SK-N-SH (cell line): ENCODE data around the gene SNTG2. TPM values are rescaled to one million over a fixed set of nuclear protein-coding genes. Genes with fewer than 3 reads are reported as not detected.

ENCODE experiments used
- CTCF ChIA-PET: fragments of 300-600, 350-600 bp; formaldehyde crosslinking; extraction: SDS; loops from one replicate; lab custom pipeline; 2021; lab: Yijun Ruan, JAX
- POLR2A ChIA-PET: fragments of 350-600 bp; sonication (Branson Sonifier 250); formaldehyde crosslinking; extraction: SDS; loops from one replicate; lab custom pipeline; 2020; ENCODE audit warnings: antibody characterized with exemption, inconsistent platforms; lab: Yijun Ruan, JAX
- DNase-seq: peaks from one replicate; pipeline ENCODE4 v3.0.0; 2012
- H2AFZ ChIP-seq: fragments of 200-600 bp; sonication (generic); 2 replicates; pipeline ENCODE4 v1.8.1; 2016; ENCODE audit warnings: antibody characterized with exemption, mild to moderate bottlenecking, low read depth
- H3F3A ChIP-seq: fragments of 200-600 bp; sonication (generic); replicated peaks from 2 replicates; pipeline ENCODE3; 2016; ENCODE audit warnings: antibody characterized with exemption, mild to moderate bottlenecking; ENCODE audit not compliant: insufficient read depth
- H3K27ac ChIP-seq, 2 experiments: fragments of 200-500 bp in 1 of 2; fragments of 200-600 bp in 1 of 2; sonication (Bioruptor generic) in 1 of 2; sonication (generic), shearing (Covaris generic) in 1 of 2; 2 replicates each; pipeline versions ENCODE4 v1.5.1 to v1.6.1; 2014 to 2016; ENCODE audit warnings: low read depth in 2 of 2, inconsistent platforms in 1 of 2, low read length in 1 of 2, mild to moderate bottlenecking in 1 of 2, mixed read lengths in 1 of 2
- H3K27me3 ChIP-seq: fragments of 200-600 bp; sonication (generic), shearing (Covaris generic); 2 replicates; pipeline ENCODE4 v1.6.1; 2016; ENCODE audit warnings: mixed run types; ENCODE audit not compliant: insufficient read depth
- H3K36me3 ChIP-seq, 2 experiments: fragments of 200-500 bp in 1 of 2; fragments of 200-600 bp in 1 of 2; sonication (Bioruptor generic) in 1 of 2; sonication (generic) in 1 of 2; replicated peaks in 1 of 2; 2 replicates each; pipeline versions ENCODE3 to v1.5.1; 2014 to 2016; ENCODE audit warnings: low read length in 1 of 2, mild to moderate bottlenecking in 1 of 2; ENCODE audit not compliant: insufficient read depth in 2 of 2, control insufficient read depth in 1 of 2
- H3K4me1 ChIP-seq, 2 experiments: fragments of 200-500 bp in 1 of 2; fragments of 200-600 bp in 1 of 2; sonication (Bioruptor generic) in 1 of 2; sonication (generic), shearing (Covaris generic) in 1 of 2; 2 replicates each; pipeline versions ENCODE4 v1.5.1 to v1.6.1; 2014 to 2016; ENCODE audit warnings: low read depth in 1 of 2, low read length in 1 of 2, mixed run types in 1 of 2; ENCODE audit not compliant: insufficient read depth in 2 of 2, control insufficient read depth in 1 of 2
- H3K4me2 ChIP-seq: fragments of 200-600 bp; sonication (generic), shearing (Covaris generic); 2 replicates; pipeline ENCODE4 v1.6.1; 2017; ENCODE audit warnings: mixed run types
- H3K4me3 ChIP-seq, 2 experiments: fragments of 200-500 bp in 1 of 2; fragments of 200-600 bp in 1 of 2; sonication (Bioruptor generic) in 1 of 2; sonication (generic), shearing (Covaris generic) in 1 of 2; 2 replicates each; pipeline versions ENCODE4 v1.5.1 to v1.8.1; 2014 to 2016; ENCODE audit warnings: low read depth in 2 of 2, inconsistent platforms in 1 of 2, low read length in 1 of 2, mild to moderate bottlenecking in 1 of 2, mixed read lengths in 1 of 2, moderate library complexity in 1 of 2
- H3K79me2 ChIP-seq: fragments of 200-600 bp; sonication (generic); 2 replicates; pipeline ENCODE4 v1.8.1; 2017; ENCODE audit warnings: mild to moderate bottlenecking; ENCODE audit not compliant: insufficient read depth
- H3K9ac ChIP-seq: fragments of 200-600 bp; sonication (generic); 2 replicates; pipeline ENCODE4 v1.6.1; 2017; ENCODE audit warnings: mixed run types
- H3K9me2 ChIP-seq: fragments of 200-600 bp; sonication (generic); 2 replicates; pipeline ENCODE4 v1.6.1; 2017; ENCODE audit warnings: mixed run types
- H3K9me3 ChIP-seq: fragments of 200-600 bp; sonication (generic); 2 replicates; pipeline ENCODE4 v1.6.1; 2017; ENCODE audit warnings: mixed run types, mild to moderate bottlenecking, moderate library complexity
- H4K20me1 ChIP-seq: fragments of 200-600 bp; sonication (generic); 2 replicates; pipeline ENCODE4 v1.6.1; 2017; ENCODE audit warnings: mild to moderate bottlenecking, mixed run types; ENCODE audit not compliant: insufficient read depth
- CHD2 ChIP-seq: fragments of 150-350 bp; IDR thresholded peaks from 2 replicates; pipeline ENCODE4 v1.6.1; 2018; ENCODE audit warnings: low read length; ENCODE audit not compliant: partially characterized antibody
- ELF1 ChIP-seq: IDR thresholded peaks from 2 replicates; pipeline ENCODE4 v1.4.0; 2012
- EZH2phosphoT487 ChIP-seq: fragments of 200-600 bp; sonication (generic); IDR thresholded peaks from 2 replicates; pipeline ENCODE4 v1.6.1; 2017; ENCODE audit warnings: low read depth, mixed run types, mild to moderate bottlenecking, antibody characterized with exemption, moderate library complexity, borderline replicate concordance
- FOSL2 ChIP-seq: IDR thresholded peaks from 2 replicates; pipeline ENCODE4 v1.4.0; 2012; ENCODE audit warnings: low read depth, mild to moderate bottlenecking, moderate library complexity, borderline replicate concordance
- FOXJ3 ChIP-seq: sonication (generic); formaldehyde crosslinking; IDR thresholded peaks from 2 replicates; pipeline ENCODE4 v1.5.1; 2020; ENCODE audit warnings: mild to moderate bottlenecking, missing genetic modification reagents
- GABPA ChIP-seq: IDR thresholded peaks from 2 replicates; pipeline ENCODE4 v1.4.0; 2012; ENCODE audit warnings: low read depth, mild to moderate bottlenecking
- JUND ChIP-seq: IDR thresholded peaks from 2 replicates; pipeline ENCODE4 v1.4.0; 2012
- RFX5 ChIP-seq: IDR thresholded peaks from 2 replicates; pipeline ENCODE4 v1.6.1; 2012; ENCODE audit warnings: mild to moderate bottlenecking, improper control_type of control experiment, low read length
- SIN3A ChIP-seq: IDR thresholded peaks from 2 replicates; pipeline ENCODE4 v1.6.1; 2012; ENCODE audit warnings: low read depth, mild to moderate bottlenecking, low read length, moderate library complexity, borderline replicate concordance
- TCF12 ChIP-seq: IDR thresholded peaks from 2 replicates; pipeline ENCODE4 v1.4.0; 2012
- YY1 ChIP-seq: IDR thresholded peaks from 2 replicates; pipeline ENCODE4 v1.4.0; 2012; ENCODE audit warnings: low read depth, mild to moderate bottlenecking
- WGBS: methylation state at CpG from one replicate; pipeline ENCODE4 v1.1.6; 2017; ENCODE audit warnings: low lambda C conversion rate; 5-methylcytosine and 5-hydroxymethylcytosine counted together
- polyA plus RNA-seq, 3 experiments: library from polyadenylated mRNA; depleted of rRNA; stranded (reverse); fragments of >200 nt; gene quantifications; 2 replicates each; pipeline ENCODE4 v1.2.3, GENCODE V29; 2012
- TF ChIP-seq, protein P1 (sequence below): fragments of 150-350 bp; IDR thresholded peaks from 2 replicates; pipeline ENCODE4 v1.6.1; 2017; ENCODE audit warnings: antibody characterized with exemption, low read length, low read depth, borderline replicate concordance
- TF ChIP-seq, protein P2 (sequence below): IDR thresholded peaks from 2 replicates; pipeline ENCODE4 v1.4.0; 2012; ENCODE audit warnings: low read depth, borderline replicate concordance

The SNTG2 gene
- polyA plus RNA-seq, 1 of the 3 experiments (the other 2 are of a cell fraction): not detected

DNA sequence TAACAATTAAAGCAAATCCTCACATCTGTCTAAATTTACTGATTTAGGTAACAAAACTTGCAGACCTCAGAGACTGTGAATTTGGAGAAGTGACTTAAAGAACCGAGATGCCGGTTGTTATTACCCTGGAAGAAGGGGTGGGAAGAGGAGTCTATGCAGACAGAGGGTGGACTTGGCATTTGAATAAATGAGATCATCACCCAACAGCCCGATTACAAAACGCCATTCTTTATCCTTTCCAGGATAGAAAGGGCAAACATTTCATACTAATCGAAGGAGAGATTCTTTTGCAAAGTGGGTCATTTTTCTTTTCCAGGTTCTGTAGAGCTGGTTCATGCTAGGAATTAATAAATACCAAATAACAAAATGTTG is 389.5 kb downstream of the SNTG2 start:
- H4K20me1 ChIP-seq: no peaks in the 10 kb centered on the region
- H3K9ac ChIP-seq: no peak overlapping the region
- CTCF ChIA-PET: interaction anchor here (0.9 to 1.6 kb wide), 2 partner anchors 10 to 202 kb away, joined by 3 to 5 read pairs; no protein-coding TSS in a partner anchor
- H3K9me3 ChIP-seq: no peaks in the 10 kb centered on the region
- H3K4me1 ChIP-seq: no peaks in the 10 kb centered on the region; a peak in 1 of 4 replicates
- H3K4me3 ChIP-seq: no peak overlapping the region
- POLR2A ChIA-PET: no interaction called here
- no peaks in the 10 kb centered on the region for H3K79me2 ChIP-seq
- H3K27ac ChIP-seq: no peak overlapping the region
- H3K4me2 ChIP-seq: no peak overlapping the region
- no peak for TF ChIP-seq JUND
- no peak for TF ChIP-seq FOXJ3 (CRISPR knock-in tag)
- no peak for TF ChIP-seq EZH2phosphoT487
- no peak for TF ChIP-seq YY1
- TF ChIP-seq ELF1: no peak
- TF ChIP-seq, protein P1, sequence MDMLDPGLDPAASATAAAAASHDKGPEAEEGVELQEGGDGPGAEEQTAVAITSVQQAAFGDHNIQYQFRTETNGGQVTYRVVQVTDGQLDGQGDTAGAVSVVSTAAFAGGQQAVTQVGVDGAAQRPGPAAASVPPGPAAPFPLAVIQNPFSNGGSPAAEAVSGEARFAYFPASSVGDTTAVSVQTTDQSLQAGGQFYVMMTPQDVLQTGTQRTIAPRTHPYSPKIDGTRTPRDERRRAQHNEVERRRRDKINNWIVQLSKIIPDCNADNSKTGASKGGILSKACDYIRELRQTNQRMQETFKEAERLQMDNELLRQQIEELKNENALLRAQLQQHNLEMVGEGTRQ: no peak
- no peak for TF ChIP-seq CHD2
- TF ChIP-seq, protein P2, sequence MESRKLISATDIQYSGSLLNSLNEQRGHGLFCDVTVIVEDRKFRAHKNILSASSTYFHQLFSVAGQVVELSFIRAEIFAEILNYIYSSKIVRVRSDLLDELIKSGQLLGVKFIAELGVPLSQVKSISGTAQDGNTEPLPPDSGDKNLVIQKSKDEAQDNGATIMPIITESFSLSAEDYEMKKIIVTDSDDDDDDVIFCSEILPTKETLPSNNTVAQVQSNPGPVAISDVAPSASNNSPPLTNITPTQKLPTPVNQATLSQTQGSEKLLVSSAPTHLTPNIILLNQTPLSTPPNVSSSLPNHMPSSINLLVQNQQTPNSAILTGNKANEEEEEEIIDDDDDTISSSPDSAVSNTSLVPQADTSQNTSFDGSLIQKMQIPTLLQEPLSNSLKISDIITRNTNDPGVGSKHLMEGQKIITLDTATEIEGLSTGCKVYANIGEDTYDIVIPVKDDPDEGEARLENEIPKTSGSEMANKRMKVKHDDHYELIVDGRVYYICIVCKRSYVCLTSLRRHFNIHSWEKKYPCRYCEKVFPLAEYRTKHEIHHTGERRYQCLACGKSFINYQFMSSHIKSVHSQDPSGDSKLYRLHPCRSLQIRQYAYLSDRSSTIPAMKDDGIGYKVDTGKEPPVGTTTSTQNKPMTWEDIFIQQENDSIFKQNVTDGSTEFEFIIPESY: no peak
- H3K9me2 ChIP-seq: no peaks in the 10 kb centered on the region
- H3K36me3 ChIP-seq: no peaks in the 10 kb centered on the region
- H3K27me3 ChIP-seq: no peaks in the 10 kb centered on the region
- DNase-seq: no peak
- H3F3A ChIP-seq: no peaks in the 10 kb centered on the region
- no peak overlapping the region for H2AFZ ChIP-seq
- 32% methylated on average over 5 of the region's 5 CpGs for WGBS

DNA sequence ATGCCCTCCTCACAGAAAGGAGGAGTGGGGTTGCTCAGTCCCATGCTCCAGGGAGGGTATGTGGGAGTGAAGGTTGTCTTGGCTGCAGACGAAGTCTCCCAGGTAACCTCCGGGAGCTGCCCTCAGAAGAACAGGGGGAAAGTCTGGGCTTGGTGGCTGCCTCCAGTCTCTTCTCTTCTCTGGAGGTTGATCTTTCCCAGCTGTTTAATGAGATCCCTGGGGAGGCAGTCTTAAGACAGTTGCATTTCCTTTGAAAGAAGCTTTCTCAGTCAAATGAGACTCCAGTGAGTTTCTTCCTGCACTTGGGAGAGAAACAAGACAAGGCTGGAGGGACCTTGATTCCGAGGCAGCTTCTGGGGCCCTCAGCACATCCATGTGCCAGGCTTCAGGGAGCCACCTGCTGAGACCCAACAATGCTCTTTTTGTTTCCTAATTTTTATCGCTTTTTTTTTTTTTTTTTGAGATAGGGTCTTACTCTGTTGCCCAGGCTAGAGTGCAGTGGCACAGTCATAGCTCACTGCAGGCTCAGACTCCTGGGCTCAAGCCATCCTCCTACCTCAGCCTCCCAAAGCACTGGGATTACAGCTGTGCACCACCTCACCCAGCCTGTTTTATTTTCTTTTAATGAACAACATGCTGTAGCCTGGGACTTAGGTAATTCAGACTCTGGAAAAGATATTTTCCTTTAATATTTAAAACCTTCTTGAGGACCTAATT is 390.9 kb downstream of the SNTG2 start:
- no peaks in the 10 kb centered on the region for H3K27me3 ChIP-seq
- no peak overlapping the region for H2AFZ ChIP-seq
- 23% methylated on average over 4 of the region's 4 CpGs for WGBS
- TF ChIP-seq RFX5: no peak
- TF ChIP-seq GABPA: no peak
- TF ChIP-seq EZH2phosphoT487: no peak
- no peak for TF ChIP-seq SIN3A
- TF ChIP-seq FOSL2: no peak
- TF ChIP-seq TCF12: no peak
- no peaks in the 10 kb centered on the region for H3K79me2 ChIP-seq
- H3K9ac ChIP-seq: no peak overlapping the region
- H3K4me3 ChIP-seq: no peak overlapping the region
- no peaks in the 10 kb centered on the region for H3F3A ChIP-seq
- H3K27ac ChIP-seq: no peak overlapping the region
- H3K9me2 ChIP-seq: no peaks in the 10 kb centered on the region
- no peak overlapping the region for H3K4me2 ChIP-seq
- no peaks in the 10 kb centered on the region for H3K9me3 ChIP-seq
- no peak for DNase-seq
- no peaks in the 10 kb centered on the region for H4K20me1 ChIP-seq
- POLR2A ChIA-PET: no interaction called here
- H3K36me3 ChIP-seq: no peaks in the 10 kb centered on the region
- CTCF ChIA-PET: interaction anchor here (1.3 kb wide), 1 partner anchor 28 kb away, joined by 3 read pairs; no protein-coding TSS in a partner anchor
- no peaks in the 10 kb centered on the region; a peak in 1 of 4 replicates for H3K4me1 ChIP-seq
